Medulla oblongata (tissue), 1 donor: ENCODE data around the gene EFNA2.
"Not testable (repeated sequence)": the region's sequence is repeated elsewhere in the genome, so short reads cannot be mapped to it uniquely, and the experiment has no call there.

Experiments used
- DNase-seq: peaks from one replicate; pipeline ENCODE4 v3.0.0-alpha.2; 2015; ENCODE audit errors: extremely low spot score

EFNA2 gene

GRCh38 chr19:1298235-1298634, 12.6 kb downstream of the EFNA2 start:
- DNase-seq, result no peak

GRCh38 chr19:1299801-1300200, 14.1 kb downstream of the EFNA2 start:
- no peak for DNase-seq

- DNase-seq, result no peak
Measured at GRCh38 chr19:1300744-1301490, 15.2 kb downstream of the EFNA2 start.

GRCh38 chr19:1302533-1303239, 17.0 kb downstream of the EFNA2 start:
- peak; percentile 78 for DNase-seq

GRCh38 chr19:1304197-1304924, 18.7 kb downstream of the EFNA2 start:
- DNase-seq, result no peak

GRCh38 chr19:1305354-1305753, 19.7 kb downstream of the EFNA2 start:
- DNase-seq, result not testable (repeated sequence)

GRCh38 chr19:1307320-1307719, 21.6 kb downstream of the EFNA2 start:
- no peak for DNase-seq

GRCh38 chr19:1307755-1308303, 22.2 kb downstream of the EFNA2 start:
- no peak for DNase-seq

- no peak for DNase-seq
Measured at GRCh38 chr19:1308718-1309117, 23.0 kb downstream of the EFNA2 start.

- no peak for DNase-seq
Measured at GRCh38 chr19:1309977-1310852, 24.5 kb downstream of the EFNA2 start.

GRCh38 chr19:1310853-1311180, 25.1 kb downstream of the EFNA2 start:
- DNase-seq, result no peak

- no peak for DNase-seq
Measured at GRCh38 chr19:1311543-1312091, 25.9 kb downstream of the EFNA2 start.

GRCh38 chr19:1312767-1313694, 27.4 kb downstream of the EFNA2 start:
- DNase-seq, result no peak

GRCh38 chr19:1313695-1314613, 28.3 kb downstream of the EFNA2 start:
- no peak for DNase-seq

- peak; percentile 61 for DNase-seq
Measured at GRCh38 chr19:1315470-1316166, 29.9 kb downstream of the EFNA2 start.

- DNase-seq, result no peak
Measured at GRCh38 chr19:1316466-1316865, 30.8 kb downstream of the EFNA2 start.

- DNase-seq, result no peak
Measured at GRCh38 chr19:1317274-1318003, 31.8 kb downstream of the EFNA2 start.
